Measurements from ENCODE around the gene C11orf58.

Gene C11orf58

DNA sequence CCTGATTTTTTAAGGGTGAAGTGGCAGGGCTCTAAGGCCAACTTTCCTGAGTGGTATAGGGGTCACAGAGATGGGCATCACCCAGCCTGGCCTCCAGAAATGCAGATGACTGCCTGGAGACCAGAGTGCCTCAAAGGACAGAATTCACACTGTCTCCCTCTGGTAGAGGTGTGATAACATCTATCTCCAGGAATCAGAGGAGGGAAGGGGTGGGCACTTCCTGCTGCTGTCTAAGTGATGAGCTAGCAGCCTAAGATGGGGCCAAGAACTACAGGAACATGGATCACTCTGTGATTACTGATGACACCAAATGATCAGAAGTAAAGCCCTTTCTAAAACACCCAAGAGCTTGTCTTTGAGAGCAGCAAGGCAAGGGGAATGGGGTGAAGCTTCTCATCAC lies 61.9 kb downstream of the C11orf58 start:
- Histone ChIP-seq H3K4me3 (ENCODE audit: low read length in 2 of 2) (no peak overlapping the region), H2AFZ (ENCODE audit: low read length) (no peak overlapping the region), H3K36me3 (replicated peaks in 1 of 2; ENCODE audit: control insufficient read depth in 2 of 2, insufficient read depth in 2 of 2, low read length in 2 of 2) (peaks cover 8 to 31% of the 10 kb centered on the region in 2 donors), H4K8ac (ENCODE audit: low read depth, low read length) (no peak overlapping the region), H3K79me1 (ENCODE audit: low read depth, low read length) (no peaks in the 10 kb centered on the region), H3K14ac (ENCODE audit: low read length) (no peak overlapping the region), H2BK120ac (ENCODE audit: low read depth, low read length) (no peak overlapping the region), H3K4ac (ENCODE audit: low read length) (no peak overlapping the region), H4K91ac (ENCODE audit: low read depth, low read length, poor library complexity) (no peak overlapping the region), H3K9ac (ENCODE audit: low read depth, low read length, poor library complexity) (no peak overlapping the region), H2BK12ac (ENCODE audit: low read length) (no peak overlapping the region), H3K9me3 (replicated peaks in 1 of 2; ENCODE audit: control insufficient read depth in 2 of 2, insufficient read depth in 1 of 2, low read depth in 1 of 2, low read length in 2 of 2) (no peaks in the 10 kb centered on the region), H2AK5ac (ENCODE audit: low read depth, low read length) (no peak overlapping the region), H3K27ac (replicated peaks; ENCODE audit: low read length) (no peak overlapping the region), H3K4me1 (ENCODE audit: control insufficient read depth in 2 of 2, insufficient read depth in 1 of 2, low read depth in 1 of 2, low read length in 2 of 2) (peaks cover 0 to 8% of the 10 kb centered on the region in 2 donors), H3K4me2 (ENCODE audit: insufficient read depth, low read length, poor library complexity, severe bottlenecking) (no peak overlapping the region), H3K23ac (ENCODE audit: low read depth, low read length, poor library complexity) (no peak overlapping the region), H3K27me3 (ENCODE audit: control insufficient read depth in 3 of 3, insufficient read depth in 3 of 3, low read depth in 1 of 3, low read length in 3 of 3) (no peaks in the 10 kb centered on the region), H2BK5ac (ENCODE audit: low read length) (no peak overlapping the region), H3K18ac (ENCODE audit: low read length) (no peak overlapping the region), H2BK15ac (ENCODE audit: low read length) (no peak overlapping the region)
- no peak for DNase-seq (ENCODE audit: low spot score)

- Histone ChIP-seq H2AK5ac (ENCODE audit: low read depth, low read length) (no peak overlapping the region), H3K18ac (ENCODE audit: low read length) (no peak overlapping the region), H3K27ac (replicated peaks; ENCODE audit: low read length) (no peak overlapping the region), H2BK5ac (ENCODE audit: low read length) (no peak overlapping the region), H3K9ac (ENCODE audit: low read depth, low read length, poor library complexity) (peak overlapping the region; percentile 24), H3K36me3 (replicated peaks in 1 of 2; ENCODE audit: control insufficient read depth in 2 of 2, insufficient read depth in 2 of 2, low read length in 2 of 2) (peaks cover 8 to 29% of the 10 kb centered on the region in 2 donors), H4K8ac (ENCODE audit: low read depth, low read length) (no peak overlapping the region), H3K4me2 (ENCODE audit: insufficient read depth, low read length, poor library complexity, severe bottlenecking) (no peak overlapping the region), H4K91ac (ENCODE audit: low read depth, low read length, poor library complexity) (no peak overlapping the region), H2BK12ac (ENCODE audit: low read length) (no peak overlapping the region), H2BK120ac (ENCODE audit: low read depth, low read length) (no peak overlapping the region), H3K9me3 (replicated peaks in 1 of 2; ENCODE audit: control insufficient read depth in 2 of 2, insufficient read depth in 1 of 2, low read depth in 1 of 2, low read length in 2 of 2) (no peaks in the 10 kb centered on the region), H3K4me3 (ENCODE audit: low read length in 2 of 2) (no peak overlapping the region), H3K79me1 (ENCODE audit: low read depth, low read length) (no peaks in the 10 kb centered on the region), H3K27me3 (ENCODE audit: control insufficient read depth in 3 of 3, insufficient read depth in 3 of 3, low read depth in 1 of 3, low read length in 3 of 3) (no peaks in the 10 kb centered on the region), H3K4ac (ENCODE audit: low read length) (no peak overlapping the region), H3K23ac (ENCODE audit: low read depth, low read length, poor library complexity) (no peak overlapping the region), H3K14ac (ENCODE audit: low read length) (no peak overlapping the region), H2BK15ac (ENCODE audit: low read length) (no peak overlapping the region), H2AFZ (ENCODE audit: low read length) (no peak overlapping the region), H3K4me1 (ENCODE audit: control insufficient read depth in 2 of 2, insufficient read depth in 1 of 2, low read depth in 1 of 2, low read length in 2 of 2) (peaks cover 0 to 10% of the 10 kb centered on the region in 2 donors)
- no CpG with 5 or more reads among the region's 10 CpGs for WGBS, 2 donors (ENCODE audit: extremely low coverage in 2 of 2, insufficient read length in 2 of 2, insufficient replicate concordance in 1 of 2)
- no peak for DNase-seq (ENCODE audit: low spot score)
These were observed 63.0 kb downstream of the C11orf58 start for GRCh38 chr11:16801288-16801980.

- Histone ChIP-seq H3K36me3 (replicated peaks in 1 of 2; ENCODE audit: control insufficient read depth in 2 of 2, insufficient read depth in 2 of 2, low read length in 2 of 2) (peaks cover 10 to 26% of the 10 kb centered on the region in 2 donors), H2BK5ac (ENCODE audit: low read length) (no peak overlapping the region), H2BK15ac (ENCODE audit: low read length) (no peak overlapping the region), H3K4me3 (ENCODE audit: low read length in 2 of 2) (no peak overlapping the region), H3K27me3 (ENCODE audit: control insufficient read depth in 3 of 3, insufficient read depth in 3 of 3, low read depth in 1 of 3, low read length in 3 of 3) (no peaks in the 10 kb centered on the region), H4K91ac (ENCODE audit: low read depth, low read length, poor library complexity) (no peak overlapping the region), H2AFZ (ENCODE audit: low read length) (no peak overlapping the region), H3K27ac (replicated peaks; ENCODE audit: low read length) (no peak overlapping the region), H3K23ac (ENCODE audit: low read depth, low read length, poor library complexity) (no peak overlapping the region), H3K4me1 (ENCODE audit: control insufficient read depth in 2 of 2, insufficient read depth in 1 of 2, low read depth in 1 of 2, low read length in 2 of 2) (peaks cover 0 to 6% of the 10 kb centered on the region in 2 donors), H3K4ac (ENCODE audit: low read length) (no peak overlapping the region), H3K9me3 (replicated peaks in 1 of 2; ENCODE audit: control insufficient read depth in 2 of 2, insufficient read depth in 1 of 2, low read depth in 1 of 2, low read length in 2 of 2) (no peaks in the 10 kb centered on the region), H3K18ac (ENCODE audit: low read length) (no peak overlapping the region), H2BK12ac (ENCODE audit: low read length) (no peak overlapping the region), H3K79me1 (ENCODE audit: low read depth, low read length) (no peaks in the 10 kb centered on the region), H3K14ac (ENCODE audit: low read length) (no peak overlapping the region), H2AK5ac (ENCODE audit: low read depth, low read length) (no peak overlapping the region), H4K8ac (ENCODE audit: low read depth, low read length) (no peak overlapping the region), H3K4me2 (ENCODE audit: insufficient read depth, low read length, poor library complexity, severe bottlenecking) (no peak overlapping the region), H2BK120ac (ENCODE audit: low read depth, low read length) (no peak overlapping the region), H3K9ac (ENCODE audit: low read depth, low read length, poor library complexity) (no peak overlapping the region)
- no CpG with 5 or more reads among the region's 7 CpGs for WGBS, 2 donors (ENCODE audit: extremely low coverage in 2 of 2, insufficient read length in 2 of 2, insufficient replicate concordance in 1 of 2)
- DNase-seq (ENCODE audit: low spot score), result no peak
These were observed 65.9 kb downstream of the C11orf58 start for GRCh38 chr11:16804104-16804947.

DNA sequence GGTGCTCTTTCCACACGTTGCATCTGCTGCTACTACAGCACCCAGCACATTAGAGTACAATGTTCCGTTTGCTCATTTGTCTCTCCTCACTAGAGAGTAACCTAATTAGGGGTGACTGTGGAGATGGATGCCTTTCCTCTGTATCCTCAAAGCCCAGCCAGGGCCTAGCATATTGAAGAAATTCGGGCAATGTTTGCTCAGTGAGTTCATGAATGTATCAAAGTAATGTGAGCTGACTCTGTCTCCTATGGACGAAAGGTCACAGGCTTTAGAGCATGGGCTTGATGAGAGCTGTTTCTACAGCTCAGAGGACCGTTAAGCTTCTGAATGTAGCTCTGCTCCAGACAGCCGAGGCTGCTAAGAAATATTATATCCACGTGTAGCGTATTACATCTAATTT lies 67.5 kb downstream of the C11orf58 start:
- Histone ChIP-seq H2BK5ac (ENCODE audit: low read length) (no peak overlapping the region), H2AFZ (ENCODE audit: low read length) (no peak overlapping the region), H3K79me1 (ENCODE audit: low read depth, low read length) (no peaks in the 10 kb centered on the region), H2BK120ac (ENCODE audit: low read depth, low read length) (no peak overlapping the region), H4K91ac (ENCODE audit: low read depth, low read length, poor library complexity) (no peak overlapping the region), H3K27me3 (ENCODE audit: control insufficient read depth in 3 of 3, insufficient read depth in 3 of 3, low read depth in 1 of 3, low read length in 3 of 3) (no peaks in the 10 kb centered on the region), H3K9me3 (replicated peaks in 1 of 2; ENCODE audit: control insufficient read depth in 2 of 2, insufficient read depth in 1 of 2, low read depth in 1 of 2, low read length in 2 of 2) (no peaks in the 10 kb centered on the region), H3K4ac (ENCODE audit: low read length) (no peak overlapping the region), H2BK12ac (ENCODE audit: low read length) (no peak overlapping the region), H3K9ac (ENCODE audit: low read depth, low read length, poor library complexity) (no peak overlapping the region), H2AK5ac (ENCODE audit: low read depth, low read length) (no peak overlapping the region), H4K8ac (ENCODE audit: low read depth, low read length) (no peak overlapping the region), H2BK15ac (ENCODE audit: low read length) (no peak overlapping the region), H3K27ac (replicated peaks; ENCODE audit: low read length) (no peak overlapping the region), H3K23ac (ENCODE audit: low read depth, low read length, poor library complexity) (no peak overlapping the region), H3K18ac (ENCODE audit: low read length) (no peak overlapping the region), H3K36me3 (replicated peaks in 1 of 2; ENCODE audit: control insufficient read depth in 2 of 2, insufficient read depth in 2 of 2, low read length in 2 of 2) (peaks cover 10 to 17% of the 10 kb centered on the region in 2 donors), H3K4me3 (ENCODE audit: low read length in 2 of 2) (no peak overlapping the region), H3K14ac (ENCODE audit: low read length) (no peak overlapping the region), H3K4me1 (ENCODE audit: control insufficient read depth in 2 of 2, insufficient read depth in 1 of 2, low read depth in 1 of 2, low read length in 2 of 2) (peaks cover 0 to 3% of the 10 kb centered on the region in 2 donors), H3K4me2 (ENCODE audit: insufficient read depth, low read length, poor library complexity, severe bottlenecking) (no peak overlapping the region)
- no peak for DNase-seq (ENCODE audit: low spot score)
- WGBS, 2 donors (ENCODE audit: extremely low coverage in 2 of 2, insufficient read length in 2 of 2, insufficient replicate concordance in 1 of 2), result no CpG with 5 or more reads among the region's 8 CpGs
